ENCODE data around the gene FGD6. TPM values are rescaled to one million over a fixed set of nuclear protein-coding genes. Genes with fewer than 3 reads are reported as not detected.

Gene FGD6
- total RNA-seq, 1 experiment from 2014 or later = 66.6 TPM

DNA sequence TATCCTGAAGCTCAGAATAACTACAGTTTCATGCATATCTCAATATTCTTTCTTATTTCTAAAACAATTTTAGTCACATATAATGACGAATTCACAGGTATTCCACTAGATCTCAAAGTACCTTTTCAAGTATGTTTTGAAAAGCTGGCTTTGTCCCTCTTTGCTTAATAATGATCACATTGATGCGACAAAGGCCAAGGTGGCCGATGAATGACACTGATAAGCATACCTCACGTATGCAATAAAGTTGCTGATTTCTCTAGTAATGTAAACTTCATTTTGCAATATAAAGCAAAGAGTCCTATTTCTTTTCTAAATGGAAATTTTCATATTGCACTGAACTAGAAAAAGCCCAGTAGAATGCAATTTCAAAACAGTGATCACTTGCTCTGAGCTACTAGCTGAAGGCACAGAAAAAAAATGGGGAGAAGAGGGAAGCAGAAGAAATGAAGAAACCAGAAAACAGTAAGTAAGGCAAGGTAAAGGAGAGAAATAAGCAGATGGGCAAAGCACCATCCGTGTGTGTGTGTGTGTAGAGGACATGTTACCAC lies 29.3 kb downstream of the FGD6 start:
- no peaks in the 10 kb centered on the region for H3K27me3 Mint-ChIP-seq (ENCODE audit: unreplicated experiment)
- DNase-seq = no peak
- TF ChIP-seq CTCF (IDR thresholded peaks at IDR 0.05; ENCODE audit: unreplicated experiment) = no peak
- intact Hi-C loops (cut with micrococcal nuclease; ENCODE audit: unreplicated experiment) = no loop called here
- H3K4me3 Mint-ChIP-seq (ENCODE audit: low read depth, unreplicated experiment) = no peak overlapping the region
- peaks cover 23% of the 10 kb centered on the region for H3K4me1 Mint-ChIP-seq (ENCODE audit: low read depth, unreplicated experiment)
- peaks cover 38% of the 10 kb centered on the region for H3K36me3 Mint-ChIP-seq (ENCODE audit: insufficient read depth, unreplicated experiment)
- BruUV-seq (replicated peaks) = no TSS peak
- CTCF ChIA-PET = interaction anchor here (0.6 kb wide), 1 partner anchor 44 kb away, joined by 5 read pairs; no protein-coding TSS in a partner anchor
- peak overlapping the region; percentile 6 for H3K27ac Mint-ChIP-seq (ENCODE audit: unreplicated experiment)
- H3K9me3 Mint-ChIP-seq (ENCODE audit: low read depth, unreplicated experiment) = no peaks in the 10 kb centered on the region

- no peak for TF ChIP-seq CTCF (IDR thresholded peaks at IDR 0.05; ENCODE audit: unreplicated experiment)
- no peak for DNase-seq
- Mint-ChIP-seq H3K27me3 (ENCODE audit: unreplicated experiment) (no peaks in the 10 kb centered on the region), H3K4me1 (ENCODE audit: low read depth, unreplicated experiment) (peaks cover 17% of the 10 kb centered on the region), H3K9me3 (ENCODE audit: low read depth, unreplicated experiment) (no peaks in the 10 kb centered on the region), H3K36me3 (ENCODE audit: insufficient read depth, unreplicated experiment) (peaks cover 42% of the 10 kb centered on the region), H3K27ac (ENCODE audit: unreplicated experiment) (no peak overlapping the region), H3K4me3 (ENCODE audit: low read depth, unreplicated experiment) (no peak overlapping the region)
- BruUV-seq (replicated peaks) = no TSS peak
- intact Hi-C loops (cut with micrococcal nuclease; ENCODE audit: unreplicated experiment) = no loop called here
- CTCF ChIA-PET = interaction anchor here (0.5 to 1.1 kb wide), 2 partner anchors 12 to 228 kb away, joined by 3 to 4 read pairs; no protein-coding TSS in a partner anchor
Measured at GRCh38 chr12:95185854-95186253, 31.4 kb downstream of the FGD6 start.

DNA sequence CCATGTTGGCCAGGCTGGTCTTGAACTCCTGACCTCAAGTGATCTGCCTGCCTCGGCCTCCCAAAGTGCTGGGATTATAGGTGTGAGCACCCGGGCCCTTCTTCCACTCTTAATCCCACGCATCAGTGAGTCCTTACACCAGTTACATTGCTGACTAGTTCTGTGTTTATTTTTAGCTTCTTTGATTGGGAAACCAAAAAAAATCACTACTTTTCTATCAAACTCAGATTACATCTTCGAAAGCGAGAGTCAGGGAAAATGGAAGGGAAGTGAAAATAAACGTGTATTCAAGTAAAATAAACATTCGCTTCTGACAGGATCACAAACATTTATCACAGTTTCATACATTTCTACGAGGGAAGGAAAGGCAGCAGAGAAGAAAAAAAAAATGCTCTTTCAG lies 32.2 kb downstream of the FGD6 start:
- BruUV-seq (replicated peaks) = no TSS peak
- peaks cover 50% of the 10 kb centered on the region for H3K36me3 Mint-ChIP-seq (ENCODE audit: insufficient read depth, unreplicated experiment)
- peaks cover 17% of the 10 kb centered on the region for H3K4me1 Mint-ChIP-seq (ENCODE audit: low read depth, unreplicated experiment)
- CTCF ChIA-PET = interaction anchor here (0.5 to 0.7 kb wide), 2 partner anchors 229 to 681 kb away, joined by 3 read pairs; no protein-coding TSS in a partner anchor
- H3K27me3 Mint-ChIP-seq (ENCODE audit: unreplicated experiment) = no peaks in the 10 kb centered on the region
- H3K9me3 Mint-ChIP-seq (ENCODE audit: low read depth, unreplicated experiment) = no peaks in the 10 kb centered on the region
- no peak overlapping the region for H3K27ac Mint-ChIP-seq (ENCODE audit: unreplicated experiment)
- no peak for TF ChIP-seq CTCF (IDR thresholded peaks at IDR 0.05; ENCODE audit: unreplicated experiment)
- H3K4me3 Mint-ChIP-seq (ENCODE audit: low read depth, unreplicated experiment) = no peak overlapping the region
- DNase-seq = no peak
- intact Hi-C loops (cut with micrococcal nuclease; ENCODE audit: unreplicated experiment) = no loop called here

DNA sequence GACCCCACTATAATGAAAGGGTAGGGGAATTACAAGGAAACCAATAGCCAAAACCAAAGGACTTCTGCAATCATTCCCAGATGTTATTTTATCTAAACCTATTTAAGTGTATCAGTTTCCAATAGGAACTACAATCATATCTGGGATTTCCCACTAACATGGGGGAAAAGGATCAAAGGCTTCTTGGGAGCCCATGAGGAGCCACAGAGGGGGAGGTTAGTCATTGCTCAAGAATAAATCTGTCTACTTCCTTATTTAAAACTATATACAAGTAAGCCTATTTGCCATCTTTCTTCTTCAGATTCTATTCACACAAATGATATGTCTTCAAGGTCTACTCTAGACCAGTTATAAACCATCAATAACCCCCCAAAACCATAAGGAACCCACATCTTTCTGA lies 33.1 kb downstream of the FGD6 start:
- no peaks in the 10 kb centered on the region for H3K27me3 Mint-ChIP-seq (ENCODE audit: unreplicated experiment)

More for the DNA sequence above, 33.1 kb downstream of the FGD6 start:
- peak overlapping the region; percentile 37 for H3K27ac Mint-ChIP-seq (ENCODE audit: unreplicated experiment)
- no peak for TF ChIP-seq CTCF (IDR thresholded peaks at IDR 0.05; ENCODE audit: unreplicated experiment)
- DNase-seq = no peak
- peaks cover 46% of the 10 kb centered on the region for H3K36me3 Mint-ChIP-seq (ENCODE audit: insufficient read depth, unreplicated experiment)
- no peaks in the 10 kb centered on the region for H3K9me3 Mint-ChIP-seq (ENCODE audit: low read depth, unreplicated experiment)
- intact Hi-C loops (cut with micrococcal nuclease; ENCODE audit: unreplicated experiment) = no loop called here
- no peak overlapping the region for H3K4me3 Mint-ChIP-seq (ENCODE audit: low read depth, unreplicated experiment)
- CTCF ChIA-PET = no interaction called here
- no TSS peak for BruUV-seq (replicated peaks)
- peaks cover 17% of the 10 kb centered on the region for H3K4me1 Mint-ChIP-seq (ENCODE audit: low read depth, unreplicated experiment)
